HG03064 (cell line): ENCODE results near the gene SETD9.

Experiments used
- ATAC-seq: cut with Tn5 transposase; IDR thresholded peaks from one replicate; pipeline ENCODE4 v1.9.1; 2021; ENCODE audit warnings: low read depth; ENCODE audit not compliant: unreplicated experiment

The SETD9 gene

GRCh38 chr5:56934325-56934724 is 24.9 kb downstream of the SETD9 start:
- ATAC-seq: no peak

- no peak for ATAC-seq
Observed at GRCh38 chr5:56938858-56939257, 29.5 kb downstream of the SETD9 start.

GRCh38 chr5:56941981-56942380 is 32.6 kb downstream of the SETD9 start:
- ATAC-seq: no peak

GRCh38 chr5:56947052-56947451 is 37.7 kb downstream of the SETD9 start:
- ATAC-seq: no peak

- ATAC-seq: peak; percentile 39
Observed at GRCh38 chr5:56950626-56951125, 41.3 kb downstream of the SETD9 start.

GRCh38 chr5:56951126-56951945 is 41.9 kb downstream of the SETD9 start:
- peak; percentile 50 for ATAC-seq

GRCh38 chr5:56951946-56952691 is 42.7 kb downstream of the SETD9 start, which contains the start of gene MIER3:
TSS of gene MIER3 (minus strand) at chr5:56952123. CDS start at chr5:56952102, 21 bp downstream.
- peak; percentile 95 for ATAC-seq

GRCh38 chr5:56954262-56954661 is 44.9 kb downstream of the SETD9 start:
- no peak for ATAC-seq

GRCh38 chr5:56958595-56958994 is 49.2 kb downstream of the SETD9 start:
- no peak for ATAC-seq

- ATAC-seq: no peak
Observed at GRCh38 chr5:56959326-56959725, 49.9 kb downstream of the SETD9 start.

- no peak for ATAC-seq
Observed at GRCh38 chr5:56961746-56962145, 52.4 kb downstream of the SETD9 start.

- no peak for ATAC-seq
Observed at GRCh38 chr5:56962286-56962685, 52.9 kb downstream of the SETD9 start.

- no peak for ATAC-seq
Observed at GRCh38 chr5:56963246-56963645, 53.9 kb downstream of the SETD9 start.

- ATAC-seq: no peak
Observed at GRCh38 chr5:56964173-56964572, 54.8 kb downstream of the SETD9 start.
